ENCODE data around the gene ATL3.
"Not testable (repeated sequence)": the region's sequence is repeated elsewhere in the genome, so short reads cannot be mapped to it uniquely, and the experiment has no call there.

The ATL3 gene

GRCh38 chr11:63681321-63682065 lies 10.3 kb upstream of the ATL3 start, which contains the start of gene RTN3:
TSS of gene RTN3 (plus strand) at chr11:63681500. CDS start at chr11:63681637, 137 bp downstream.
- DNase-seq = peak; percentile 96 to 98

GRCh38 chr11:63680834-63681320 lies 9.7 kb upstream of the ATL3 start:
- DNase-seq = peak in 1 of 2 experiments; percentile 55

- no peak for DNase-seq
Observed at GRCh38 chr11:63673579-63673978, 2.4 kb upstream of the ATL3 start.

- no peak for DNase-seq
Observed at GRCh38 chr11:63672936-63673539, 1.9 kb upstream of the ATL3 start.

- no peak for DNase-seq
Observed at GRCh38 chr11:63672156-63672463, 934 bp upstream of the ATL3 start.

- peak; percentile 30 to 42 for DNase-seq
Observed at GRCh38 chr11:63670433-63671321, 499 bp downstream of the ATL3 start.

GRCh38 chr11:63670096-63670432 lies 1.1 kb downstream of the ATL3 start:
- DNase-seq = no peak

GRCh38 chr11:63667995-63668795 lies 3.0 kb downstream of the ATL3 start:
- no peak for DNase-seq

GRCh38 chr11:63666874-63667273 lies 4.3 kb downstream of the ATL3 start:
- no peak for DNase-seq

- DNase-seq = no peak
Observed at GRCh38 chr11:63663809-63664208, 7.4 kb downstream of the ATL3 start.

GRCh38 chr11:63660972-63661371 lies 10.2 kb downstream of the ATL3 start:
- DNase-seq = no peak

GRCh38 chr11:63652671-63653070 lies 18.5 kb downstream of the ATL3 start:
- DNase-seq = no peak

- no peak for DNase-seq
Observed at GRCh38 chr11:63643205-63643604, 28.0 kb downstream of the ATL3 start.

GRCh38 chr11:63641727-63642126 lies 29.4 kb downstream of the ATL3 start:
- no peak for DNase-seq

- no peak for DNase-seq
Observed at GRCh38 chr11:63639199-63639832, 31.9 kb downstream of the ATL3 start.

GRCh38 chr11:63638436-63638835 lies 32.7 kb downstream of the ATL3 start:
- not testable (repeated sequence) for DNase-seq

GRCh38 chr11:63635762-63636465 lies 35.3 kb downstream of the ATL3 start:
- peak; percentile 20 to 23 for DNase-seq

- no peak for DNase-seq
Observed at GRCh38 chr11:63629426-63629825, 41.8 kb downstream of the ATL3 start.

GRCh38 chr11:63623513-63624140 lies 47.5 kb downstream of the ATL3 start:
- DNase-seq = no peak

- DNase-seq = peak in 1 of 2 experiments; percentile 20
Observed at GRCh38 chr11:63622323-63622722, 48.9 kb downstream of the ATL3 start.

- no peak for DNase-seq
Observed at GRCh38 chr11:63621071-63621470, 50.1 kb downstream of the ATL3 start.

All from NCI-H1930 (cell line).